ENCODE results near the gene OR52R1. TPM values are rescaled to one million over a fixed set of nuclear protein-coding genes. Genes with fewer than 3 reads are reported as not detected.

The OR52R1 gene
- total and polyA plus RNA-seq, 9 donors = not detected

Other genes with a start within 250 kb of the OR52R1 start
- gene OR52I2, start 222.6 kb downstream of the OR52R1 start, total RNA-seq = not detected
- gene OR52I2, start 222.6 kb downstream of the OR52R1 start, polyA plus RNA-seq (ENCODE audit: insufficient read depth in 1 of 8, insufficient read length in 8 of 8, low replicate concordance in 1 of 8) = under 1 TPM in 1 of 8 donors, not detected in 7; 0.12 TPM
- not detected for gene OR52I1, start 210.3 kb downstream of the OR52R1 start, total RNA-seq
- under 1 TPM in 3 of 8 donors, not detected in 5; 0.06 to 0.16 (median 0.07) TPM for gene OR52I1, start 210.3 kb downstream of the OR52R1 start, polyA plus RNA-seq (ENCODE audit: insufficient read depth in 1 of 8, insufficient read length in 8 of 8, low replicate concordance in 1 of 8)
- 8.0 TPM for gene TRIM68, start 196.1 kb downstream of the OR52R1 start, total RNA-seq
- 10 to 100 TPM in 1 of 8 donors, 1 to 10 TPM in 7; 7.6 to 10.4 (median 8.4) TPM for gene TRIM68, start 196.1 kb downstream of the OR52R1 start, polyA plus RNA-seq (ENCODE audit: insufficient read depth in 1 of 8, insufficient read length in 8 of 8, low replicate concordance in 1 of 8)
- gene OR51D1, start 166.9 kb downstream of the OR52R1 start, total RNA-seq = not detected
- gene OR51D1, start 166.9 kb downstream of the OR52R1 start, polyA plus RNA-seq (ENCODE audit: insufficient read depth in 1 of 8, insufficient read length in 8 of 8, low replicate concordance in 1 of 8) = not detected
- 3.1 TPM for gene OR51E1, start 160.4 kb downstream of the OR52R1 start, total RNA-seq
- 1 to 10 TPM; 1.4 to 3.2 (median 2.1) TPM for gene OR51E1, start 160.4 kb downstream of the OR52R1 start, polyA plus RNA-seq (ENCODE audit: insufficient read depth in 1 of 8, insufficient read length in 8 of 8, low replicate concordance in 1 of 8)
- gene OR51E2, start 106.5 kb downstream of the OR52R1 start, total RNA-seq = 0.53 TPM
- 1 to 10 TPM in 5 of 8 donors, under 1 TPM in 3; 0.51 to 1.8 (median 1.1) TPM for gene OR51E2, start 106.5 kb downstream of the OR52R1 start, polyA plus RNA-seq (ENCODE audit: insufficient read depth in 1 of 8, insufficient read length in 8 of 8, low replicate concordance in 1 of 8)
- not detected for gene MMP26, start 99.6 kb downstream of the OR52R1 start, total RNA-seq
- gene MMP26, start 99.6 kb downstream of the OR52R1 start, polyA plus RNA-seq (ENCODE audit: insufficient read depth in 1 of 8, insufficient read length in 8 of 8, low replicate concordance in 1 of 8) = not detected
- not detected for gene OR51F1, start 34.4 kb downstream of the OR52R1 start, total RNA-seq
- not detected for gene OR51F1, start 34.4 kb downstream of the OR52R1 start, polyA plus RNA-seq (ENCODE audit: insufficient read depth in 1 of 8, insufficient read length in 8 of 8, low replicate concordance in 1 of 8)
- gene OR51F2, start 16.9 kb upstream of the OR52R1 start, total RNA-seq = not detected
- gene OR51F2, start 16.9 kb upstream of the OR52R1 start, polyA plus RNA-seq (ENCODE audit: insufficient read depth in 1 of 8, insufficient read length in 8 of 8, low replicate concordance in 1 of 8) = under 1 TPM in 1 of 8 donors, not detected in 7; 0.10 TPM
- not detected for gene OR51S1, start 44.8 kb upstream of the OR52R1 start, total RNA-seq
- gene OR51S1, start 44.8 kb upstream of the OR52R1 start, polyA plus RNA-seq (ENCODE audit: insufficient read depth in 1 of 8, insufficient read length in 8 of 8, low replicate concordance in 1 of 8) = not detected
- gene OR51T1, start 77.5 kb upstream of the OR52R1 start, total RNA-seq = not detected
- not detected for gene OR51T1, start 77.5 kb upstream of the OR52R1 start, polyA plus RNA-seq (ENCODE audit: insufficient read depth in 1 of 8, insufficient read length in 8 of 8, low replicate concordance in 1 of 8)
- gene OR51A7, start 99.4 kb upstream of the OR52R1 start, total RNA-seq = not detected
- not detected for gene OR51A7, start 99.4 kb upstream of the OR52R1 start, polyA plus RNA-seq (ENCODE audit: insufficient read depth in 1 of 8, insufficient read length in 8 of 8, low replicate concordance in 1 of 8)
- gene OR51G2, start 115.0 kb upstream of the OR52R1 start, total RNA-seq = not detected
- not detected for gene OR51G2, start 115.0 kb upstream of the OR52R1 start, polyA plus RNA-seq (ENCODE audit: insufficient read depth in 1 of 8, insufficient read length in 8 of 8, low replicate concordance in 1 of 8)
- gene OR51G1, start 120.0 kb upstream of the OR52R1 start, total RNA-seq = not detected
- gene OR51G1, start 120.0 kb upstream of the OR52R1 start, polyA plus RNA-seq (ENCODE audit: insufficient read depth in 1 of 8, insufficient read length in 8 of 8, low replicate concordance in 1 of 8) = not detected
- gene OR51A4, start 143.2 kb upstream of the OR52R1 start, total RNA-seq = 0.04 TPM
- not detected for gene OR51A4, start 143.2 kb upstream of the OR52R1 start, polyA plus RNA-seq (ENCODE audit: insufficient read depth in 1 of 8, insufficient read length in 8 of 8, low replicate concordance in 1 of 8)
- gene OR51A2, start 151.3 kb upstream of the OR52R1 start, total RNA-seq = not detected
- gene OR51A2, start 151.3 kb upstream of the OR52R1 start, polyA plus RNA-seq (ENCODE audit: insufficient read depth in 1 of 8, insufficient read length in 8 of 8, low replicate concordance in 1 of 8) = not detected
- gene OR51L1, start 190.5 kb upstream of the OR52R1 start, total RNA-seq = not detected
- under 1 TPM in 2 of 8 donors, not detected in 6; 0.01 to 0.12 TPM for gene OR51L1, start 190.5 kb upstream of the OR52R1 start, polyA plus RNA-seq (ENCODE audit: insufficient read depth in 1 of 8, insufficient read length in 8 of 8, low replicate concordance in 1 of 8)
- not detected for gene OR52J3, start 242.1 kb upstream of the OR52R1 start, total RNA-seq
- not detected for gene OR52J3, start 242.1 kb upstream of the OR52R1 start, polyA plus RNA-seq (ENCODE audit: insufficient read depth in 1 of 8, insufficient read length in 8 of 8, low replicate concordance in 1 of 8)

Data from muscle of leg (tissue), 9 donors.